K562 (cell line): ENCODE results near the gene MRPS33. TPM values are rescaled to one million over a fixed set of nuclear protein-coding genes. Genes with fewer than 3 reads are reported as not detected.

Source experiments
- CC2D1A ChIP-seq: fragments of 450-650 bp; IDR thresholded peaks from 2 replicates; pipeline ENCODE4 v1.6.1; 2017; ENCODE audit warnings: mild to moderate bottlenecking
- DIDO1 ChIP-seq: fragments of 450-650 bp; IDR thresholded peaks from 2 replicates; pipeline ENCODE4 v1.6.1; 2016; ENCODE audit warnings: low read depth, missing biosample characterization, missing genetic modification characterization
- FOSL1 ChIP-seq: fragments of 200-800 bp; sonication (Bioruptor generic); conservative IDR thresholded peaks from 2 replicates; pipeline ENCODE4 v1.6.1; 2016; ENCODE audit warnings: missing genetic modification characterization, missing compliant biosample characterization
- FOXA1 ChIP-seq: fragments of 450-650 bp; IDR thresholded peaks from 2 replicates; pipeline ENCODE4 v1.6.1; 2016; ENCODE audit warnings: mild to moderate bottlenecking, borderline replicate concordance
- FOXP1 ChIP-seq: sonication (generic); formaldehyde crosslinking; IDR thresholded peaks from 2 replicates; pipeline ENCODE4 v1.8.0; 2022; ENCODE audit warnings: mild to moderate bottlenecking, missing genetic modification reagents
- NR2F6 ChIP-seq: fragments of 450-650 bp; formaldehyde crosslinking; IDR thresholded peaks from 2 replicates; pipeline ENCODE4 v1.4.0; 2020; ENCODE audit warnings: mild to moderate bottlenecking
- SIN3A ChIP-seq, 2 experiments: fragments of 150-350 bp in 1 of 2; IDR thresholded peaks; 2 replicates each; pipeline ENCODE4 v1.6.1; 2011 to 2016; ENCODE audit warnings: borderline replicate concordance in 2 of 2, low read depth in 2 of 2, low read length in 2 of 2, mild to moderate bottlenecking in 2 of 2, moderate library complexity in 2 of 2; ENCODE audit not compliant: control insufficient read depth in 1 of 2
- SREBF1 ChIP-seq: fragments of 150-350 bp; IDR thresholded peaks from 2 replicates; pipeline ENCODE4 v1.6.1; 2014; ENCODE audit warnings: antibody characterized with exemption, low read depth, low read length, borderline replicate concordance
- TAF9B ChIP-seq: fragments of 450-650 bp; IDR thresholded peaks from 2 replicates; pipeline ENCODE4 v1.6.1; 2018; ENCODE audit warnings: mild to moderate bottlenecking; ENCODE audit not compliant: partially characterized antibody
- TCF7 ChIP-seq: sonication (generic); IDR thresholded peaks from 2 replicates; pipeline ENCODE4 v1.6.1; 2016; ENCODE audit warnings: antibody characterized with exemption, borderline replicate concordance
- YY1 ChIP-seq, 3 experiments: IDR thresholded peaks; 2 replicates each; pipeline ENCODE4 v1.6.1; 2011; ENCODE audit warnings: low read length in 2 of 3, mild to moderate bottlenecking in 2 of 3, moderate library complexity in 2 of 3, borderline replicate concordance in 1 of 3, control low read depth in 1 of 3, low read depth in 1 of 3; ENCODE audit not compliant: insufficient read depth in 3 of 3, insufficient replicate concordance in 2 of 3, control insufficient read depth in 1 of 3, insufficient read length in 1 of 3; ENCODE audit errors: extremely low read depth in 1 of 3
- ZNF263 ChIP-seq: sonication (generic); formaldehyde crosslinking; IDR thresholded peaks from 2 replicates; pipeline ENCODE4 v1.8.0; 2022; ENCODE audit warnings: mild to moderate bottlenecking, missing genetic modification reagents, borderline replicate concordance
- ZNF274 ChIP-seq: IDR thresholded peaks from 2 replicates; pipeline ENCODE4 v1.6.1; 2011; ENCODE audit warnings: low read depth, mild to moderate bottlenecking, low read length, moderate library complexity, borderline replicate concordance
- ZNF41 ChIP-seq: fragments of 250-450 bp; sonication (Bioruptor Pico); conservative IDR thresholded peaks from 2 replicates; pipeline ENCODE4 v1.4.0; 2020; ENCODE audit warnings: mild to moderate bottlenecking
- ZNF668 ChIP-seq: fragments of 250-450 bp; sonication (Bioruptor Pico); IDR thresholded peaks from 2 replicates; pipeline ENCODE4 v1.8.0; 2022; ENCODE audit warnings: mild to moderate bottlenecking, inconsistent platforms
- polyA plus RNA-seq, 8 experiments: library from polyadenylated mRNA; depleted of rRNA in 4 of 8; stranded (reverse) in 5 of 8; unstranded in 3 of 8; fragments of >200 nt; fragmentation: Nextera tagmentation in 2 of 8; fragmentation: Illumina TruSeq in 1 of 8; extraction: Ambion mirVana in 2 of 8; extraction: Trizol in 1 of 8; gene quantifications; 2 replicates each; pipeline versions ENCODE4 v1.2.1 to v1.2.3, GENCODE V29; 2011 to 2014; ENCODE audit warnings: inconsistent platforms in 1 of 8, missing spikeins in 1 of 8
- total RNA-seq, 7 experiments: library from RNA; depleted of rRNA in 6 of 7; stranded (reverse); fragments of >200 nt in 6 of 7; fragmentation: Illumina TruSeq in 2 of 7; extraction: Trizol in 2 of 7; gene quantifications; 2 replicates each; pipeline versions ENCODE4 v1.2.1 to v1.2.3, GENCODE V29; 2011 to 2021; ENCODE audit warnings: low replicate concordance in 1 of 7
- TF ChIP-seq, protein P1 (sequence below): fragments of 450-650 bp; formaldehyde crosslinking; IDR thresholded peaks from 2 replicates; pipeline ENCODE4 v1.4.0; 2020; ENCODE audit warnings: mild to moderate bottlenecking, moderate library complexity
- TF ChIP-seq, protein P2 (sequence below): fragments of 450-650 bp; formaldehyde crosslinking; conservative IDR thresholded peaks from 2 replicates; pipeline ENCODE4 v1.4.0; 2022; ENCODE audit warnings: mild to moderate bottlenecking, missing genetic modification characterization
- TF ChIP-seq, protein P3 (sequence below): sonication (generic); formaldehyde crosslinking; IDR thresholded peaks from 2 replicates; pipeline ENCODE4 v1.8.0; 2023; ENCODE audit warnings: missing genetic modification reagents, mild to moderate bottlenecking, borderline replicate concordance

MRPS33 gene
- total and polyA plus RNA-seq, 9 of the 15 experiments (the other 6 are each of a cell fraction or from before 2014, with no cell fraction given), result 81.1 to 442 (median 149) TPM

DNA sequence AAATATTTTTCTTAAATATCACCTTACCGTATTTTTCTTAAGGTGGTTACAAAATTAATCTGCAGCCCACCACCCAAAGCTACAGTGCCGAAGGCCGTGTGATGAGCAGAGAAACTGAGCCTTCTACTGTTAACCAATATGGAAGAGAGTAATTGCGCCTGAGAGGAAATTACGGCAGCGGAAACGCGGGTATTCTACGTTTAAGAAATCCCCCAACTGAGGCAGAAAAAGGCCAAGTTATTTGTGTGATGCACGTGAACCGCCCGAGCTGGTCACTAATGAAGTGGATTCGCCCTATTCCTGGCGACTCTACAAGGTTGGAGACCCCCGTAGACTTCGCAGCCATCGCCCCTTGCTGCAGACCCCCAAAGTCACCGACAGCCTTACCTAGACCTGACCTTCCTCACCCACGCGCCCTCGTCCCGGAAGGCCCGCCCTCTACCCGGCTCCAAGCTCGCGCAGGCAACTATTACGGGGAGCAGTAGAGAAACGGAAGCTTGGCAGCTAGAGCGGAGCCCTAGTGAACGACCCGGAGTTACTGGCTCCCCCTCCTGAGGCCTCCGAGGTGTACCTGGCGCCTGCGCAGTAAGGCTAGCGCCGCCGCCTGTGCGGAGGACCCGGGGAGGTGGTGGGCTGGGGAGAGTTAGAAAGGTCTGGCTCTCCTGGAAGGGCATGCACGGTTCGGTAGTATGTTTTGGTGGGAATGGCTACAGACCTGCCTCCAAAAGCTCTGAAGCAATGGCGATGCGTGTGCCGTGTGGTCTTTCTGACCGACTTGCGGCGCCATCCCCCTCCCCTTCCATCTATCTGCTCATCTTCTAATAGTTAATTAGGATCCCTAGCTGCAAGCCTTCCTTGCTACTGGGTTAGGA lies at the start of gene MRPS33 (continued):
- peak; percentile 50 for TF ChIP-seq FOSL1
- no peak for TF ChIP-seq ZNF274
- peak; percentile 98 for TF ChIP-seq DIDO1 (tag)
- peak; percentile 6 to 82 (median 76) for TF ChIP-seq YY1 (IDR thresholded peaks at IDR 0.05; ENCODE audit: borderline replicate concordance in 1 of 3, control insufficient read depth in 1 of 3, extremely low read depth in 1 of 3, insufficient read depth in 3 of 3, insufficient read length in 1 of 3, insufficient replicate concordance in 2 of 3, low read depth in 1 of 3, low read length in 2 of 3)
- peak; percentile 82 for TF ChIP-seq FOXP1 (CRISPR knock-in tag)
- TF ChIP-seq, protein P1, sequence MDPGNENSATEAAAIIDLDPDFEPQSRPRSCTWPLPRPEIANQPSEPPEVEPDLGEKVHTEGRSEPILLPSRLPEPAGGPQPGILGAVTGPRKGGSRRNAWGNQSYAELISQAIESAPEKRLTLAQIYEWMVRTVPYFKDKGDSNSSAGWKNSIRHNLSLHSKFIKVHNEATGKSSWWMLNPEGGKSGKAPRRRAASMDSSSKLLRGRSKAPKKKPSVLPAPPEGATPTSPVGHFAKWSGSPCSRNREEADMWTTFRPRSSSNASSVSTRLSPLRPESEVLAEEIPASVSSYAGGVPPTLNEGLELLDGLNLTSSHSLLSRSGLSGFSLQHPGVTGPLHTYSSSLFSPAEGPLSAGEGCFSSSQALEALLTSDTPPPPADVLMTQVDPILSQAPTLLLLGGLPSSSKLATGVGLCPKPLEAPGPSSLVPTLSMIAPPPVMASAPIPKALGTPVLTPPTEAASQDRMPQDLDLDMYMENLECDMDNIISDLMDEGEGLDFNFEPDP (CRISPR knock-in tag), result 0 out of 2 replicates have a peak, but pooled peaks have one; percentile 64
- no peak; the same call in 1 of the 2 replicates for TF ChIP-seq TCF7
- no peak for TF ChIP-seq ZNF41
- no peak; the same call in 1 of the 2 replicates for TF ChIP-seq ZNF263
- no peak for TF ChIP-seq FOXA1
- TF ChIP-seq TAF9B, result peak; percentile 92
- TF ChIP-seq, protein P2, sequence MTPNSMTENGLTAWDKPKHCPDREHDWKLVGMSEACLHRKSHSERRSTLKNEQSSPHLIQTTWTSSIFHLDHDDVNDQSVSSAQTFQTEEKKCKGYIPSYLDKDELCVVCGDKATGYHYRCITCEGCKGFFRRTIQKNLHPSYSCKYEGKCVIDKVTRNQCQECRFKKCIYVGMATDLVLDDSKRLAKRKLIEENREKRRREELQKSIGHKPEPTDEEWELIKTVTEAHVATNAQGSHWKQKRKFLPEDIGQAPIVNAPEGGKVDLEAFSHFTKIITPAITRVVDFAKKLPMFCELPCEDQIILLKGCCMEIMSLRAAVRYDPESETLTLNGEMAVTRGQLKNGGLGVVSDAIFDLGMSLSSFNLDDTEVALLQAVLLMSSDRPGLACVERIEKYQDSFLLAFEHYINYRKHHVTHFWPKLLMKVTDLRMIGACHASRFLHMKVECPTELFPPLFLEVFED (CRISPR knock-in tag), result no peak
- peak; percentile 45 to 73; a peak in 2 of 4 replicates for TF ChIP-seq SIN3A (IDR thresholded peaks at IDR 0.05; ENCODE audit: borderline replicate concordance in 2 of 2, control insufficient read depth in 1 of 2, low read depth in 2 of 2, low read length in 2 of 2)
- TF ChIP-seq SREBF1, result peak; percentile 69
- TF ChIP-seq NR2F6 (CRISPR knock-in tag), result no peak
- peak; percentile 99 for TF ChIP-seq CC2D1A
- TF ChIP-seq, protein P3, sequence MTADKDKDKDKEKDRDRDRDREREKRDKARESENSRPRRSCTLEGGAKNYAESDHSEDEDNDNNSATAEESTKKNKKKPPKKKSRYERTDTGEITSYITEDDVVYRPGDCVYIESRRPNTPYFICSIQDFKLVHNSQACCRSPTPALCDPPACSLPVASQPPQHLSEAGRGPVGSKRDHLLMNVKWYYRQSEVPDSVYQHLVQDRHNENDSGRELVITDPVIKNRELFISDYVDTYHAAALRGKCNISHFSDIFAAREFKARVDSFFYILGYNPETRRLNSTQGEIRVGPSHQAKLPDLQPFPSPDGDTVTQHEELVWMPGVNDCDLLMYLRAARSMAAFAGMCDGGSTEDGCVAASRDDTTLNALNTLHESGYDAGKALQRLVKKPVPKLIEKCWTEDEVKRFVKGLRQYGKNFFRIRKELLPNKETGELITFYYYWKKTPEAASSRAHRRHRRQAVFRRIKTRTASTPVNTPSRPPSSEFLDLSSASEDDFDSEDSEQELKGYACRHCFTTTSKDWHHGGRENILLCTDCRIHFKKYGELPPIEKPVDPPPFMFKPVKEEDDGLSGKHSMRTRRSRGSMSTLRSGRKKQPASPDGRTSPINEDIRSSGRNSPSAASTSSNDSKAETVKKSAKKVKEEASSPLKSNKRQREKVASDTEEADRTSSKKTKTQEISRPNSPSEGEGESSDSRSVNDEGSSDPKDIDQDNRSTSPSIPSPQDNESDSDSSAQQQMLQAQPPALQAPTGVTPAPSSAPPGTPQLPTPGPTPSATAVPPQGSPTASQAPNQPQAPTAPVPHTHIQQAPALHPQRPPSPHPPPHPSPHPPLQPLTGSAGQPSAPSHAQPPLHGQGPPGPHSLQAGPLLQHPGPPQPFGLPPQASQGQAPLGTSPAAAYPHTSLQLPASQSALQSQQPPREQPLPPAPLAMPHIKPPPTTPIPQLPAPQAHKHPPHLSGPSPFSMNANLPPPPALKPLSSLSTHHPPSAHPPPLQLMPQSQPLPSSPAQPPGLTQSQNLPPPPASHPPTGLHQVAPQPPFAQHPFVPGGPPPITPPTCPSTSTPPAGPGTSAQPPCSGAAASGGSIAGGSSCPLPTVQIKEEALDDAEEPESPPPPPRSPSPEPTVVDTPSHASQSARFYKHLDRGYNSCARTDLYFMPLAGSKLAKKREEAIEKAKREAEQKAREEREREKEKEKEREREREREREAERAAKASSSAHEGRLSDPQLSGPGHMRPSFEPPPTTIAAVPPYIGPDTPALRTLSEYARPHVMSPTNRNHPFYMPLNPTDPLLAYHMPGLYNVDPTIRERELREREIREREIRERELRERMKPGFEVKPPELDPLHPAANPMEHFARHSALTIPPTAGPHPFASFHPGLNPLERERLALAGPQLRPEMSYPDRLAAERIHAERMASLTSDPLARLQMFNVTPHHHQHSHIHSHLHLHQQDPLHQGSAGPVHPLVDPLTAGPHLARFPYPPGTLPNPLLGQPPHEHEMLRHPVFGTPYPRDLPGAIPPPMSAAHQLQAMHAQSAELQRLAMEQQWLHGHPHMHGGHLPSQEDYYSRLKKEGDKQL (CRISPR knock-in tag), result no peak
- TF ChIP-seq ZNF668 (CRISPR knock-in tag), result no peak
